OCI-LY1 (cell line): ENCODE results near the gene IFI30.

Experiments
- H2AFZ ChIP-seq: fragments of 200-600 bp; sonication (generic), shearing (Covaris generic); 2 replicates; pipeline ENCODE4 v1.6.0; 2014; ENCODE audit warnings: antibody characterized with exemption, mild to moderate bottlenecking, low read length
- H3F3A ChIP-seq: fragments of 200-600 bp; sonication (generic), shearing (Covaris generic); 2 replicates; pipeline ENCODE4 v1.6.0; 2014; ENCODE audit warnings: mild to moderate bottlenecking, antibody characterized with exemption, low read length, moderate library complexity; ENCODE audit not compliant: insufficient read depth
- H3K27ac ChIP-seq: fragments of 200-600 bp; sonication (generic); 2 replicates; pipeline ENCODE4 v1.5.1; 2014; ENCODE audit warnings: low read length, mixed run types, mild to moderate bottlenecking, low read depth; ENCODE audit not compliant: poor library complexity, severe bottlenecking
- H3K27me3 ChIP-seq: fragments of 200-600 bp; sonication (generic); 2 replicates; pipeline ENCODE4 v1.6.0; 2014; ENCODE audit warnings: antibody characterized with exemption, mild to moderate bottlenecking, low read length, moderate library complexity; ENCODE audit not compliant: insufficient read depth
- H3K36me3 ChIP-seq: fragments of 200-600 bp; sonication (generic); 2 replicates; pipeline ENCODE4 v1.6.1; 2014; ENCODE audit warnings: mild to moderate bottlenecking, antibody characterized with exemption, low read length, moderate library complexity, mixed read lengths; ENCODE audit not compliant: insufficient read depth
- H3K4me1 ChIP-seq: fragments of 200-600 bp; sonication (generic); 2 replicates; pipeline ENCODE4 v1.5.1; 2014; ENCODE audit warnings: mild to moderate bottlenecking, low read length, moderate library complexity; ENCODE audit not compliant: insufficient read depth, severe bottlenecking
- H3K4me2 ChIP-seq: fragments of 200-600 bp; sonication (generic), shearing (Covaris generic); 2 replicates; pipeline ENCODE4 v1.6.1; 2014; ENCODE audit warnings: low read length
- H3K4me3 ChIP-seq: fragments of 200-600 bp; sonication (generic); 2 replicates; pipeline ENCODE4 v1.5.1; 2014; ENCODE audit warnings: low read length, low read depth, mild to moderate bottlenecking, mixed read lengths; ENCODE audit not compliant: poor library complexity, severe bottlenecking
- H3K79me2 ChIP-seq: fragments of 200-600 bp; shearing (Covaris generic); 2 replicates; pipeline ENCODE4 v1.6.1; 2016; ENCODE audit warnings: mixed run types, low read length, mixed read lengths; ENCODE audit not compliant: insufficient read depth
- H3K9ac ChIP-seq: fragments of 200-600 bp; sonication (generic), shearing (Covaris generic); 2 replicates; pipeline ENCODE4 v1.6.1; 2014; ENCODE audit warnings: mild to moderate bottlenecking, low read length, mixed read lengths
- H3K9me2 ChIP-seq: fragments of 200-600 bp; sonication (generic), shearing (Covaris generic); 2 replicates; pipeline ENCODE4 v1.6.1; 2014; ENCODE audit warnings: low read depth, mild to moderate bottlenecking, low read length, mixed read lengths
- H3K9me3 ChIP-seq: fragments of 200-600 bp; shearing (Covaris generic); 2 replicates; pipeline ENCODE4 v1.6.1; 2014; ENCODE audit warnings: low read length, mixed read lengths
- H4K20me1 ChIP-seq: fragments of 200-600 bp; sonication (generic), shearing (Covaris generic); 2 replicates; pipeline ENCODE4 v1.6.0; 2016; ENCODE audit warnings: mild to moderate bottlenecking, low read length; ENCODE audit not compliant: insufficient read depth
- CTCF ChIP-seq: fragments of 200-600 bp; sonication (generic), shearing (Covaris generic); IDR thresholded peaks from 2 replicates; pipeline ENCODE4 v1.5.1; 2017; ENCODE audit warnings: mild to moderate bottlenecking, antibody characterized with exemption, low read length, moderate library complexity, mixed read lengths
- EZH2 ChIP-seq: fragments of 200-600 bp; sonication (generic), shearing (Covaris generic); IDR thresholded peaks from 2 replicates; pipeline ENCODE4 v1.8.0; 2017; ENCODE audit warnings: borderline replicate concordance, mixed run types, mild to moderate bottlenecking, antibody characterized with exemption, low read length, moderate library complexity, mixed read lengths

The IFI30 gene

GRCh38 chr19:18196511-18196845 lies 22.9 kb downstream of the IFI30 start:
- no peaks in the 10 kb centered on the region for H3K9me3 ChIP-seq

GRCh38 chr19:18197306-18197705 lies 23.7 kb downstream of the IFI30 start:
- no peak overlapping the region for H3K4me2 ChIP-seq
- no peaks in the 10 kb centered on the region for H3K27me3 ChIP-seq
- no peak overlapping the region for H2AFZ ChIP-seq
- no peaks in the 10 kb centered on the region; the same call in 1 of the 2 replicates for H3F3A ChIP-seq
- no peaks in the 10 kb centered on the region for H3K9me3 ChIP-seq
- peaks cover 59% of the 10 kb centered on the region for H3K36me3 ChIP-seq
- H3K79me2 ChIP-seq = no peaks in the 10 kb centered on the region
- no peak for TF ChIP-seq CTCF
- TF ChIP-seq EZH2 = no peak
- no peak overlapping the region for H3K9ac ChIP-seq
- H3K27ac ChIP-seq = no peak overlapping the region
- peaks cover 28% of the 10 kb centered on the region for H3K4me1 ChIP-seq
- H3K9me2 ChIP-seq = no peaks in the 10 kb centered on the region
- H3K4me3 ChIP-seq = no peak overlapping the region
- H4K20me1 ChIP-seq = no peaks in the 10 kb centered on the region

More at GRCh38 chr19:18196511-18196845, 22.9 kb downstream of the IFI30 start:
- Histone ChIP-seq H3K36me3 (peaks cover 51% of the 10 kb centered on the region), H3K79me2 (no peaks in the 10 kb centered on the region), H3K4me1 (peaks cover 34% of the 10 kb centered on the region), H3K4me2 (no peak overlapping the region), H3F3A (peaks cover 7% of the 10 kb centered on the region; the same call in 1 of the 2 replicates), H4K20me1 (no peaks in the 10 kb centered on the region), H3K9me2 (no peaks in the 10 kb centered on the region), H3K9ac (no peak overlapping the region), H2AFZ (no peak overlapping the region), H3K27me3 (no peaks in the 10 kb centered on the region), H3K4me3 (no peak overlapping the region), H3K27ac (peak overlapping the region; percentile 80)
- no peak for TF ChIP-seq EZH2
- TF ChIP-seq CTCF = no peak

- Histone ChIP-seq H3K27ac (no peak overlapping the region), H3K9ac (no peak overlapping the region), H3K4me1 (peaks cover 33% of the 10 kb centered on the region), H3K27me3 (no peaks in the 10 kb centered on the region), H3K79me2 (no peaks in the 10 kb centered on the region), H3K4me3 (no peak overlapping the region), H3K9me3 (no peaks in the 10 kb centered on the region), H3K36me3 (peaks cover 62% of the 10 kb centered on the region), H4K20me1 (no peaks in the 10 kb centered on the region), H3F3A (no peaks in the 10 kb centered on the region; the same call in 1 of the 2 replicates), H3K4me2 (no peak overlapping the region), H3K9me2 (no peaks in the 10 kb centered on the region), H2AFZ (no peak overlapping the region)
- no peak for TF ChIP-seq CTCF
- no peak for TF ChIP-seq EZH2
Observed at GRCh38 chr19:18197941-18198340, 24.3 kb downstream of the IFI30 start.
